Measurements from ENCODE around the gene EPB41L2. TPM values are rescaled to one million over a fixed set of nuclear protein-coding genes. Genes with fewer than 3 reads are reported as not detected.

The EPB41L2 gene
- total RNA-seq, 1 experiment from 2014 or later, result 91.7 TPM

GRCh38 chr6:130872250-130873095 is 190.6 kb downstream of the EPB41L2 start:
- peak; percentile 63 to 72 for DNase-seq
- Histone ChIP-seq H3K4me1 (no peaks in the 10 kb centered on the region), H3K4me3 (ENCODE audit: low read depth, low read length) (no peak overlapping the region), H3K27me3 (replicated peaks; ENCODE audit: control insufficient read depth, insufficient read depth, low read length) (no peaks in the 10 kb centered on the region), H3K9me3 (peaks cover 3% of the 10 kb centered on the region; the same call in 1 of the 2 replicates), H3K36me3 (ENCODE audit: control insufficient read depth, insufficient read depth, low read length) (no peaks in the 10 kb centered on the region)
- Mint-ChIP-seq H3K9me3 (ENCODE audit: unreplicated experiment) (no peaks in the 10 kb centered on the region), H3K27me3 (ENCODE audit: insufficient read depth, unreplicated experiment) (no peaks in the 10 kb centered on the region), H3K4me3 (ENCODE audit: unreplicated experiment) (no peak overlapping the region), H3K36me3 (ENCODE audit: insufficient read depth, unreplicated experiment) (peaks cover 25% of the 10 kb centered on the region), H3K4me1 (ENCODE audit: low read depth, unreplicated experiment) (peaks cover 10% of the 10 kb centered on the region), H3K27ac (ENCODE audit: unreplicated experiment) (peak overlapping the region; percentile 11)
- BruUV-seq (replicated peaks), result no TSS peak
- TF ChIP-seq CTCF (IDR thresholded peaks at IDR 0.05; ENCODE audit: insufficient read depth in 1 of 2, low read depth in 1 of 2, low read length in 1 of 2, severe bottlenecking in 1 of 2, unreplicated experiment in 1 of 2), result peak; percentile 80 to 90
- intact Hi-C loops (cut with micrococcal nuclease; ENCODE audit: unreplicated experiment), result loop anchor here (1.0 kb wide), 2 partner anchors 9 to 29 kb away; no protein-coding TSS in a partner anchor
- ChIA-PET POLR2A (interaction anchor here (0.6 kb wide), 1 partner anchor 45 kb away, joined by 3 read pairs; the partner anchor contains the start of gene SMLR1), CTCF (interaction anchor here (0.6 to 1.0 kb wide), 3 partner anchors 9 to 85 kb away, joined by 3 to 4 read pairs (median 3); no protein-coding TSS in a partner anchor)

GRCh38 chr6:130870179-130870880 is 192.7 kb downstream of the EPB41L2 start:
- TF ChIP-seq CTCF (IDR thresholded peaks at IDR 0.05; ENCODE audit: insufficient read depth in 1 of 2, low read depth in 1 of 2, low read length in 1 of 2, severe bottlenecking in 1 of 2, unreplicated experiment in 1 of 2), result no peak
- no peak overlapping the region for H3K27ac Mint-ChIP-seq (ENCODE audit: unreplicated experiment)

GRCh38 chr6:130869681-130870080 is 193.4 kb downstream of the EPB41L2 start:
- Histone ChIP-seq H3K4me3 (ENCODE audit: low read depth, low read length) (no peak overlapping the region), H3K4me1 (peaks cover 1% of the 10 kb centered on the region; the same call in 1 of the 2 replicates), H3K36me3 (ENCODE audit: control insufficient read depth, insufficient read depth, low read length) (no peaks in the 10 kb centered on the region), H3K27me3 (replicated peaks; ENCODE audit: control insufficient read depth, insufficient read depth, low read length) (no peaks in the 10 kb centered on the region), H3K9me3 (no peaks in the 10 kb centered on the region)
- Mint-ChIP-seq H3K36me3 (ENCODE audit: insufficient read depth, unreplicated experiment) (peaks cover 19% of the 10 kb centered on the region), H3K9me3 (ENCODE audit: unreplicated experiment) (no peaks in the 10 kb centered on the region), H3K4me3 (ENCODE audit: unreplicated experiment) (no peak overlapping the region), H3K27ac (ENCODE audit: unreplicated experiment) (no peak overlapping the region), H3K27me3 (ENCODE audit: insufficient read depth, unreplicated experiment) (no peaks in the 10 kb centered on the region), H3K4me1 (ENCODE audit: low read depth, unreplicated experiment) (peaks cover 10% of the 10 kb centered on the region)
- TSS peak; percentile 94 for BruUV-seq (replicated peaks)
- DNase-seq, result no peak
- intact Hi-C loops (cut with micrococcal nuclease; ENCODE audit: unreplicated experiment), result no loop called here
- ChIA-PET POLR2A (no interaction called here), CTCF (interaction anchor here (0.7 kb wide), 1 partner anchor 354 kb away, joined by 3 read pairs; no protein-coding TSS in a partner anchor)
- TF ChIP-seq CTCF (IDR thresholded peaks at IDR 0.05; ENCODE audit: insufficient read depth in 1 of 2, low read depth in 1 of 2, low read length in 1 of 2, severe bottlenecking in 1 of 2, unreplicated experiment in 1 of 2), result no peak

More at GRCh38 chr6:130870179-130870880, 192.7 kb downstream of the EPB41L2 start:
- Mint-ChIP-seq H3K9me3 (ENCODE audit: unreplicated experiment) (no peaks in the 10 kb centered on the region), H3K27me3 (ENCODE audit: insufficient read depth, unreplicated experiment) (no peaks in the 10 kb centered on the region), H3K4me3 (ENCODE audit: unreplicated experiment) (no peak overlapping the region), H3K4me1 (ENCODE audit: low read depth, unreplicated experiment) (peaks cover 10% of the 10 kb centered on the region), H3K36me3 (ENCODE audit: insufficient read depth, unreplicated experiment) (peaks cover 22% of the 10 kb centered on the region)
- intact Hi-C loops (cut with micrococcal nuclease; ENCODE audit: unreplicated experiment), result no loop called here
- no peak for DNase-seq
- no peaks in the 10 kb centered on the region for H3K36me3 ChIP-seq (ENCODE audit: control insufficient read depth, insufficient read depth, low read length)
- BruUV-seq (replicated peaks), result no TSS peak
- no peaks in the 10 kb centered on the region for H3K4me1 ChIP-seq
- no peak overlapping the region for H3K4me3 ChIP-seq (ENCODE audit: low read depth, low read length)
- CTCF ChIA-PET, result interaction anchor here (1.1 kb wide), 1 partner anchor 297 kb away, joined by 3 read pairs; no protein-coding TSS in a partner anchor
- POLR2A ChIA-PET, result no interaction called here
- no peaks in the 10 kb centered on the region for H3K27me3 ChIP-seq (replicated peaks; ENCODE audit: control insufficient read depth, insufficient read depth, low read length)
- no peaks in the 10 kb centered on the region for H3K9me3 ChIP-seq

Measured in Caco-2 (cell line).